SU-DHL-6 (cell line): ENCODE data around the gene CCDC185.

Experiments used
- EZH2phosphoT487 ChIP-seq: fragments of 200-600 bp; sonication (generic), shearing (Covaris generic); conservative IDR thresholded peaks from 2 replicates; pipeline ENCODE4 v1.6.1; 2018; ENCODE audit warnings: mild to moderate bottlenecking, antibody characterized with exemption, low read length, moderate library complexity, mixed read lengths
- TF ChIP-seq, protein P1 (sequence below): fragments of 200-600 bp; sonication (generic); IDR thresholded peaks from one replicate; pipeline ENCODE4 v1.5.1; 2017; ENCODE audit warnings: antibody characterized with exemption, mild to moderate bottlenecking, low read length, moderate library complexity; ENCODE audit not compliant: insufficient read depth, poor library complexity, severe bottlenecking

DNA sequence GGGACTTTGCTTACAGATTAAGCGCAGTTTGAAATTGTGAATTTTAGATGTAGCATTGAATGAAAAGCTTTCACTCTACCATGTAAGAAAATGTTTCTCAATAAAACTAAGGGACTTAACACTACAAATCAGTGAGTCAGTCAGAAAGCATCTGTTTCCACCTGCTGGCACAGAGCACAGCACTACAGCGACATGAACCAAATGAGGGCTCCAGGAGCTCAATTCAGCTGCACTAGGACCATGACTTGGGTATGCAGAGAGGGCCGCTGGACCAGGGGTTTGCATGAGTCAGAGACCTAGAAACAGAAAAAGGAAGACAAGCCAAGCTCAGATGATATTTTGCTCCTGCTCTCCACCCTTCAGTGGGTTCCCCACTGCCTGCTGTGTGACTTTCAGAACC is 34.4 kb upstream of the CCDC185 start:
- TF ChIP-seq, protein P1, sequence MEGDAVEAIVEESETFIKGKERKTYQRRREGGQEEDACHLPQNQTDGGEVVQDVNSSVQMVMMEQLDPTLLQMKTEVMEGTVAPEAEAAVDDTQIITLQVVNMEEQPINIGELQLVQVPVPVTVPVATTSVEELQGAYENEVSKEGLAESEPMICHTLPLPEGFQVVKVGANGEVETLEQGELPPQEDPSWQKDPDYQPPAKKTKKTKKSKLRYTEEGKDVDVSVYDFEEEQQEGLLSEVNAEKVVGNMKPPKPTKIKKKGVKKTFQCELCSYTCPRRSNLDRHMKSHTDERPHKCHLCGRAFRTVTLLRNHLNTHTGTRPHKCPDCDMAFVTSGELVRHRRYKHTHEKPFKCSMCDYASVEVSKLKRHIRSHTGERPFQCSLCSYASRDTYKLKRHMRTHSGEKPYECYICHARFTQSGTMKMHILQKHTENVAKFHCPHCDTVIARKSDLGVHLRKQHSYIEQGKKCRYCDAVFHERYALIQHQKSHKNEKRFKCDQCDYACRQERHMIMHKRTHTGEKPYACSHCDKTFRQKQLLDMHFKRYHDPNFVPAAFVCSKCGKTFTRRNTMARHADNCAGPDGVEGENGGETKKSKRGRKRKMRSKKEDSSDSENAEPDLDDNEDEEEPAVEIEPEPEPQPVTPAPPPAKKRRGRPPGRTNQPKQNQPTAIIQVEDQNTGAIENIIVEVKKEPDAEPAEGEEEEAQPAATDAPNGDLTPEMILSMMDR, result no peak
- TF ChIP-seq EZH2phosphoT487, result no peak
